K562 (cell line): Measurements from ENCODE around the gene RUFY2. TPM values are rescaled to one million over a fixed set of nuclear protein-coding genes. Genes with fewer than 3 reads are reported as not detected.

Experiments used
- ATAC-seq: fragments of 200-7000 bp; cut with Tn5 transposase; 3 replicates; pipeline ENCODE4 v1.9.1; 2020; ENCODE audit warnings: moderate library complexity
- BruUV-seq: library from RNA; stranded (reverse); fragments of 400-500 nt; replicated peaks from 2 replicates; lab custom pipeline; 2021; lab: Mats Ljungman, UMichigan
- CTCF ChIA-PET: fragments of 300-600 bp; formaldehyde crosslinking; extraction: SDS; loops from one replicate; lab custom pipeline; 2021; ENCODE audit warnings: low intra/inter-chr PET ratio; lab: Yijun Ruan, JAX
- POLR2A ChIA-PET: fragments of 300-600, 350-650 bp; sonication (Branson Sonifier 250); formaldehyde crosslinking; extraction: SDS; loops from one replicate; lab custom pipeline; 2021; ENCODE audit warnings: antibody characterized with exemption, inconsistent platforms; lab: Yijun Ruan, JAX
- DNase-seq, 4 experiments: peaks; one replicate each; pipeline versions ENCODE4 v3.0.0 to v3.0.0-alpha.2; 2011 to 2018; ENCODE audit warnings: low spot score in 3 of 4, mixed read lengths in 3 of 4; ENCODE audit errors: extremely low read depth in 1 of 4
- FAIRE-seq: peaks from 2 replicates; lab custom pipeline; 2011; peaks lifted over from hg19 to GRCh38; lab: Jason Lieb, UNC
- H2AFZ ChIP-seq: 2 replicates; pipeline ENCODE4 v1.6.0; 2011; ENCODE audit warnings: low read depth, low read length, control low read depth, inconsistent platforms
- H3K27ac ChIP-seq: fragments of 200-600 bp; 3 replicates; pipeline ENCODE4 v1.8.0; 2011; ENCODE audit warnings: low read depth, mild to moderate bottlenecking, control low read depth, inconsistent platforms, low read length, moderate library complexity, mixed read lengths; ENCODE audit errors: extremely low read depth
- H3K27me3 ChIP-seq, 2 experiments: fragments of 300-600 bp in 1 of 2; 2 replicates in 1 of 2; 3 replicates in 1 of 2; pipeline versions ENCODE4 v1.6.0 to v1.8.0; 2011; ENCODE audit warnings: inconsistent platforms in 2 of 2, low read length in 2 of 2, mild to moderate bottlenecking in 1 of 2, mixed read lengths in 1 of 2, moderate library complexity in 1 of 2; ENCODE audit not compliant: control insufficient read depth in 2 of 2, insufficient read depth in 2 of 2
- H3K36me3 ChIP-seq: fragments of 300-600 bp; 3 replicates; pipeline ENCODE4 v1.8.0; 2011; ENCODE audit warnings: mild to moderate bottlenecking, low read length, inconsistent platforms; ENCODE audit not compliant: control insufficient read depth, insufficient read depth
- H3K4me1 ChIP-seq, 2 experiments: fragments of 200-600 bp in 1 of 2; replicated peaks in 1 of 2; 2 replicates in 1 of 2; 3 replicates in 1 of 2; pipeline versions ENCODE4 v1.5.1 to v1.8.0; 2011; ENCODE audit warnings: inconsistent platforms in 2 of 2, low read length in 2 of 2, mild to moderate bottlenecking in 1 of 2, mixed read lengths in 1 of 2, moderate library complexity in 1 of 2; ENCODE audit not compliant: control insufficient read depth in 2 of 2, insufficient read depth in 2 of 2
- H3K4me2 ChIP-seq: 2 replicates; pipeline ENCODE4 v1.6.1; 2011; ENCODE audit warnings: low read length, control low read depth, inconsistent platforms, mixed read lengths; ENCODE audit not compliant: insufficient read depth
- H3K4me3 ChIP-seq: fragments of 200-600 bp; sonication (generic), shearing (Covaris generic); 2 replicates; pipeline ENCODE4 v1.5.1; 2016; ENCODE audit warnings: control low read depth, inconsistent platforms
- H3K79me2 ChIP-seq: fragments of 200-600 bp; 3 replicates; pipeline ENCODE4 v1.8.0; 2011; ENCODE audit warnings: low read length, inconsistent platforms; ENCODE audit not compliant: control insufficient read depth, insufficient read depth
- H3K9ac ChIP-seq, 2 experiments: 2 replicates each; pipeline versions ENCODE4 v1.6.0 to v1.6.1; 2011; ENCODE audit warnings: low read depth in 2 of 2, low read length in 2 of 2, control low read depth in 1 of 2, inconsistent platforms in 1 of 2, mild to moderate bottlenecking in 1 of 2, mixed read lengths in 1 of 2; ENCODE audit not compliant: insufficient read depth in 1 of 2
- H3K9me1 ChIP-seq: one replicate; pipeline ENCODE4 v1.6.0; 2011; ENCODE audit warnings: inconsistent platforms, mild to moderate bottlenecking, low read length, moderate library complexity; ENCODE audit not compliant: control insufficient read depth, insufficient read depth
- H3K9me3 ChIP-seq: replicated peaks from 2 replicates; pipeline ENCODE4 v1.5.1; 2011; ENCODE audit warnings: low read depth, low read length, inconsistent platforms; ENCODE audit not compliant: control insufficient read depth, insufficient read depth
- H4K20me1 ChIP-seq: replicated peaks from 2 replicates; pipeline ENCODE4 v1.6.1; 2011; ENCODE audit warnings: low read length, inconsistent platforms, mixed read lengths; ENCODE audit not compliant: control insufficient read depth, insufficient read depth
- CC2D1A ChIP-seq: fragments of 450-650 bp; IDR thresholded peaks from 2 replicates; pipeline ENCODE4 v1.6.1; 2017; ENCODE audit warnings: mild to moderate bottlenecking
- HMGN3 ChIP-seq: IDR thresholded peaks from 2 replicates; pipeline ENCODE4 v1.6.1; 2011; ENCODE audit warnings: borderline replicate concordance, low read depth, mild to moderate bottlenecking, mixed read lengths, low read length; ENCODE audit not compliant: insufficient read length; ENCODE audit errors: extremely low read depth
- NFATC3 ChIP-seq: fragments of 450-650 bp; IDR thresholded peaks from 2 replicates; pipeline ENCODE4 v1.6.1; 2017; ENCODE audit warnings: mild to moderate bottlenecking
- POLR2AphosphoS2 ChIP-seq: IDR thresholded peaks from 2 replicates; pipeline ENCODE4 v1.6.1; 2012; ENCODE audit warnings: low read length, improper control_type of control experiment
- SAFB ChIP-seq: fragments of 200-400 bp; formaldehyde crosslinking; IDR thresholded peaks from 2 replicates; pipeline ENCODE4 v1.6.1; 2017; ENCODE audit warnings: low read depth, low read length, borderline replicate concordance
- SAP30 ChIP-seq: fragments of 200-600 bp; sonication (generic); IDR thresholded peaks from 2 replicates; pipeline ENCODE4 v1.6.1; 2012; ENCODE audit warnings: borderline replicate concordance, low read depth, mild to moderate bottlenecking, moderate library complexity, low read length, control low read depth, inconsistent platforms; ENCODE audit not compliant: insufficient read depth, poor library complexity, severe bottlenecking
- SMC3 ChIP-seq: conservative IDR thresholded peaks from 2 replicates; pipeline ENCODE4 v1.6.1; 2011; ENCODE audit warnings: low read depth, low read length, improper control_type of control experiment; ENCODE audit not compliant: insufficient read depth
- TAF9B ChIP-seq: fragments of 450-650 bp; IDR thresholded peaks from 2 replicates; pipeline ENCODE4 v1.6.1; 2018; ENCODE audit warnings: mild to moderate bottlenecking; ENCODE audit not compliant: partially characterized antibody
- ZNF232 ChIP-seq: sonication (generic); formaldehyde crosslinking; IDR thresholded peaks from 2 replicates; pipeline ENCODE4 v1.8.0; 2022; ENCODE audit warnings: mild to moderate bottlenecking, missing genetic modification reagents
- ZNF239 ChIP-seq: fragments of 250-450 bp; sonication (Bioruptor Pico); IDR thresholded peaks from 2 replicates; pipeline ENCODE4 v1.4.0; 2020; ENCODE audit warnings: mild to moderate bottlenecking
- ZNF274 ChIP-seq: IDR thresholded peaks from 2 replicates; pipeline ENCODE4 v1.6.1; 2011; ENCODE audit warnings: low read depth, mild to moderate bottlenecking, low read length, moderate library complexity, borderline replicate concordance
- WGBS: fragments of 100-300 bp; shearing (Covaris generic); methylation state at CpG from one replicate; pipeline ENCODE4 v1.1.6; 2016; ENCODE audit warnings: low coverage, mixed read lengths; ENCODE audit not compliant: insufficient coverage; ENCODE audit errors: missing lambda C conversion rate; 5-methylcytosine and 5-hydroxymethylcytosine counted together
- in situ Hi-C: fragments of 300-500 bp; cut with MboI; formaldehyde crosslinking; loops from 4 replicates; pipeline ENCODE4 v1.15.0; 2018; ENCODE audit warnings: inconsistent platforms, mixed read lengths
- intact Hi-C: fragments of 100-400 bp; cut with micrococcal nuclease; formaldehyde crosslinking; loops from 2 replicates; pipeline ENCODE4 v1.14.2; 2022
- polyA plus RNA-seq, 8 experiments: library from polyadenylated mRNA; depleted of rRNA in 4 of 8; stranded (reverse) in 5 of 8; unstranded in 3 of 8; fragments of >200 nt; fragmentation: Nextera tagmentation in 2 of 8; fragmentation: Illumina TruSeq in 1 of 8; extraction: Ambion mirVana in 2 of 8; extraction: Trizol in 1 of 8; gene quantifications; 2 replicates each; pipeline versions ENCODE4 v1.2.1 to v1.2.3, GENCODE V29; 2011 to 2014; ENCODE audit warnings: inconsistent platforms in 1 of 8, missing spikeins in 1 of 8
- total RNA-seq, 7 experiments: library from RNA; depleted of rRNA in 6 of 7; stranded (reverse); fragments of >200 nt in 6 of 7; fragmentation: Illumina TruSeq in 2 of 7; extraction: Trizol in 2 of 7; gene quantifications; 2 replicates each; pipeline versions ENCODE4 v1.2.1 to v1.2.3, GENCODE V29; 2011 to 2021; ENCODE audit warnings: low replicate concordance in 1 of 7
- TF ChIP-seq, protein P1 (sequence below): fragments of 200-600 bp; sonication (generic); IDR thresholded peaks from one replicate; pipeline ENCODE4 v1.6.1; 2012; ENCODE audit warnings: mild to moderate bottlenecking, low read depth, low read length, inconsistent platforms

The RUFY2 gene
- total and polyA plus RNA-seq, 9 of the 15 experiments (the other 6 are each of a cell fraction or from before 2014, with no cell fraction given) = 3.7 to 20.1 (median 12.6) TPM

DNA sequence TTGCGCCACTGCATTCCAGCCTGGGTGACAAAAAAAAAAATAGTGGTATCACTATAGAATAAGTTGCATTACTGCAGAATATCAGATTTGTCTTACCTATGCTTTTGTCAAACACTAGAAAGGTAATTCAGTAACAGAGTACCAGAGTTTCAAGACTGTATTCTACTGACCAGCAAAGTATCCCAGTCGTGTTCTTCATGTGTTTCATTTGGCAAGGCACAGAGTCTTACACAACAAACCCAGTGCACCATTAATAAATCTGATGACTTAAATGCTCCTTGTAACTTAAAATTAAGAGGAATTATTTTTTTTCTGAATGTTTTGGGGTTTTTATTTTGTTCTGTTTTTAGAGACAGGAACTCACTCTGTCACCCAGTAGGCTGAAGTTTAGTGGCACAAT lies 40.0 kb downstream of the RUFY2 start:
- 88% methylated on average over 2 of the region's 2 CpGs for WGBS
- FAIRE-seq (no peak), ATAC-seq (no peak), DNase-seq (no peak)
- no peaks in the 10 kb centered on the region for H4K20me1 ChIP-seq
- no peaks in the 10 kb centered on the region for H3K9me1 ChIP-seq
- H3K27me3 ChIP-seq = no peaks in the 10 kb centered on the region
- ChIA-PET POLR2A (interaction anchor here (0.9 kb wide), 1 partner anchor 473 kb away, joined by 3 read pairs; no protein-coding TSS in a partner anchor), CTCF (interaction anchor here (0.6 kb wide), 1 partner anchor 19 kb away, joined by 4 read pairs; no protein-coding TSS in a partner anchor)
- no peak for TF ChIP-seq CC2D1A
- no peak for TF ChIP-seq SMC3
- TF ChIP-seq TAF9B = no peak
- TF ChIP-seq, protein P1, sequence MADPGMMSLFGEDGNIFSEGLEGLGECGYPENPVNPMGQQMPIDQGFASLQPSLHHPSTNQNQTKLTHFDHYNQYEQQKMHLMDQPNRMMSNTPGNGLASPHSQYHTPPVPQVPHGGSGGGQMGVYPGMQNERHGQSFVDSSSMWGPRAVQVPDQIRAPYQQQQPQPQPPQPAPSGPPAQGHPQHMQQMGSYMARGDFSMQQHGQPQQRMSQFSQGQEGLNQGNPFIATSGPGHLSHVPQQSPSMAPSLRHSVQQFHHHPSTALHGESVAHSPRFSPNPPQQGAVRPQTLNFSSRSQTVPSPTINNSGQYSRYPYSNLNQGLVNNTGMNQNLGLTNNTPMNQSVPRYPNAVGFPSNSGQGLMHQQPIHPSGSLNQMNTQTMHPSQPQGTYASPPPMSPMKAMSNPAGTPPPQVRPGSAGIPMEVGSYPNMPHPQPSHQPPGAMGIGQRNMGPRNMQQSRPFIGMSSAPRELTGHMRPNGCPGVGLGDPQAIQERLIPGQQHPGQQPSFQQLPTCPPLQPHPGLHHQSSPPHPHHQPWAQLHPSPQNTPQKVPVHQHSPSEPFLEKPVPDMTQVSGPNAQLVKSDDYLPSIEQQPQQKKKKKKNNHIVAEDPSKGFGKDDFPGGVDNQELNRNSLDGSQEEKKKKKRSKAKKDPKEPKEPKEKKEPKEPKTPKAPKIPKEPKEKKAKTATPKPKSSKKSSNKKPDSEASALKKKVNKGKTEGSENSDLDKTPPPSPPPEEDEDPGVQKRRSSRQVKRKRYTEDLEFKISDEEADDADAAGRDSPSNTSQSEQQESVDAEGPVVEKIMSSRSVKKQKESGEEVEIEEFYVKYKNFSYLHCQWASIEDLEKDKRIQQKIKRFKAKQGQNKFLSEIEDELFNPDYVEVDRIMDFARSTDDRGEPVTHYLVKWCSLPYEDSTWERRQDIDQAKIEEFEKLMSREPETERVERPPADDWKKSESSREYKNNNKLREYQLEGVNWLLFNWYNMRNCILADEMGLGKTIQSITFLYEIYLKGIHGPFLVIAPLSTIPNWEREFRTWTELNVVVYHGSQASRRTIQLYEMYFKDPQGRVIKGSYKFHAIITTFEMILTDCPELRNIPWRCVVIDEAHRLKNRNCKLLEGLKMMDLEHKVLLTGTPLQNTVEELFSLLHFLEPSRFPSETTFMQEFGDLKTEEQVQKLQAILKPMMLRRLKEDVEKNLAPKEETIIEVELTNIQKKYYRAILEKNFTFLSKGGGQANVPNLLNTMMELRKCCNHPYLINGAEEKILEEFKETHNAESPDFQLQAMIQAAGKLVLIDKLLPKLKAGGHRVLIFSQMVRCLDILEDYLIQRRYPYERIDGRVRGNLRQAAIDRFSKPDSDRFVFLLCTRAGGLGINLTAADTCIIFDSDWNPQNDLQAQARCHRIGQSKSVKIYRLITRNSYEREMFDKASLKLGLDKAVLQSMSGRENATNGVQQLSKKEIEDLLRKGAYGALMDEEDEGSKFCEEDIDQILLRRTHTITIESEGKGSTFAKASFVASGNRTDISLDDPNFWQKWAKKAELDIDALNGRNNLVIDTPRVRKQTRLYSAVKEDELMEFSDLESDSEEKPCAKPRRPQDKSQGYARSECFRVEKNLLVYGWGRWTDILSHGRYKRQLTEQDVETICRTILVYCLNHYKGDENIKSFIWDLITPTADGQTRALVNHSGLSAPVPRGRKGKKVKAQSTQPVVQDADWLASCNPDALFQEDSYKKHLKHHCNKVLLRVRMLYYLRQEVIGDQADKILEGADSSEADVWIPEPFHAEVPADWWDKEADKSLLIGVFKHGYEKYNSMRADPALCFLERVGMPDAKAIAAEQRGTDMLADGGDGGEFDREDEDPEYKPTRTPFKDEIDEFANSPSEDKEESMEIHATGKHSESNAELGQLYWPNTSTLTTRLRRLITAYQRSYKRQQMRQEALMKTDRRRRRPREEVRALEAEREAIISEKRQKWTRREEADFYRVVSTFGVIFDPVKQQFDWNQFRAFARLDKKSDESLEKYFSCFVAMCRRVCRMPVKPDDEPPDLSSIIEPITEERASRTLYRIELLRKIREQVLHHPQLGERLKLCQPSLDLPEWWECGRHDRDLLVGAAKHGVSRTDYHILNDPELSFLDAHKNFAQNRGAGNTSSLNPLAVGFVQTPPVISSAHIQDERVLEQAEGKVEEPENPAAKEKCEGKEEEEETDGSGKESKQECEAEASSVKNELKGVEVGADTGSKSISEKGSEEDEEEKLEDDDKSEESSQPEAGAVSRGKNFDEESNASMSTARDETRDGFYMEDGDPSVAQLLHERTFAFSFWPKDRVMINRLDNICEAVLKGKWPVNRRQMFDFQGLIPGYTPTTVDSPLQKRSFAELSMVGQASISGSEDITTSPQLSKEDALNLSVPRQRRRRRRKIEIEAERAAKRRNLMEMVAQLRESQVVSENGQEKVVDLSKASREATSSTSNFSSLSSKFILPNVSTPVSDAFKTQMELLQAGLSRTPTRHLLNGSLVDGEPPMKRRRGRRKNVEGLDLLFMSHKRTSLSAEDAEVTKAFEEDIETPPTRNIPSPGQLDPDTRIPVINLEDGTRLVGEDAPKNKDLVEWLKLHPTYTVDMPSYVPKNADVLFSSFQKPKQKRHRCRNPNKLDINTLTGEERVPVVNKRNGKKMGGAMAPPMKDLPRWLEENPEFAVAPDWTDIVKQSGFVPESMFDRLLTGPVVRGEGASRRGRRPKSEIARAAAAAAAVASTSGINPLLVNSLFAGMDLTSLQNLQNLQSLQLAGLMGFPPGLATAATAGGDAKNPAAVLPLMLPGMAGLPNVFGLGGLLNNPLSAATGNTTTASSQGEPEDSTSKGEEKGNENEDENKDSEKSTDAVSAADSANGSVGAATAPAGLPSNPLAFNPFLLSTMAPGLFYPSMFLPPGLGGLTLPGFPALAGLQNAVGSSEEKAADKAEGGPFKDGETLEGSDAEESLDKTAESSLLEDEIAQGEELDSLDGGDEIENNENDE = no peak
- TF ChIP-seq POLR2AphosphoS2 = no peak
- no peak for TF ChIP-seq SAFB
- no peak for TF ChIP-seq SAP30
- no peak for TF ChIP-seq NFATC3
- TF ChIP-seq HMGN3 = no peak
- TF ChIP-seq ZNF232 (CRISPR knock-in tag) = no peak
- TF ChIP-seq ZNF274 = no peak
- no peak for TF ChIP-seq ZNF239 (CRISPR knock-in tag)
- no peak overlapping the region for H3K27ac ChIP-seq
- BruUV-seq = no TSS peak
- H3K36me3 ChIP-seq = peaks cover 25% of the 10 kb centered on the region; the same call in 2 of the 3 replicates
- no peaks in the 10 kb centered on the region for H3K4me1 ChIP-seq
- H2AFZ ChIP-seq = no peak overlapping the region
- in situ Hi-C loops = no loop called here
- no peak overlapping the region for H3K4me3 ChIP-seq
- H3K4me2 ChIP-seq = no peak overlapping the region
- no peaks in the 10 kb centered on the region for H3K9me3 ChIP-seq
- no peak overlapping the region for H3K9ac ChIP-seq
- no peaks in the 10 kb centered on the region for H3K79me2 ChIP-seq
- intact Hi-C loops = no loop called here
